Activated CD4-positive, alpha-beta T cell treated with anti-CD3 and anti-CD28 coated beads for 24 hours (primary cell): ENCODE results near the gene S1PR2.
"Not testable (repeated sequence)": the region's sequence is repeated elsewhere in the genome, so short reads cannot be mapped to it uniquely, and the experiment has no call there.

Experiments
- DNase-seq, 2 donors: peaks; one replicate each; pipeline ENCODE4 v3.0.0-alpha.2; 2020; ENCODE audit warnings: low read depth in 2 of 2

The S1PR2 gene

DNA sequence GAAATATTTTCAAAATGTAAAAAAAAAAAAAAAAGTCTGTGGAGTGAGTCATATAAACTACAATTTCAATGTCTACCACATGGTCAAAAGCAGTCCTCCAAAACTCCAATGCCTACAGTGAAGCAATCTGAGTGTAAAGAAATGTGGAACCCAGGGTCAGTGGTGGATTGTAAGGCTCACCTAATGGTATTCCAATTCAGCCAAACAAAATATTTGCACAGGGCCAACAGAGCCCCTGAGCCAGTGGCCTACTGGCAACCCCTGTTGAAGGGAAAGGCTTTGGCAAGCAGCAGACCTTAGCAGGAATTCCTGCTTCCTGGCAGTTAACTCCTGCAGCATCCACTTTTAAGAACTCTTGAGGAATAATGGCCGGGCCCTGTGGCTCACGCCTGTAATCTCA, 39.8 kb downstream of the S1PR2 start:
- no peak for DNase-seq

DNA sequence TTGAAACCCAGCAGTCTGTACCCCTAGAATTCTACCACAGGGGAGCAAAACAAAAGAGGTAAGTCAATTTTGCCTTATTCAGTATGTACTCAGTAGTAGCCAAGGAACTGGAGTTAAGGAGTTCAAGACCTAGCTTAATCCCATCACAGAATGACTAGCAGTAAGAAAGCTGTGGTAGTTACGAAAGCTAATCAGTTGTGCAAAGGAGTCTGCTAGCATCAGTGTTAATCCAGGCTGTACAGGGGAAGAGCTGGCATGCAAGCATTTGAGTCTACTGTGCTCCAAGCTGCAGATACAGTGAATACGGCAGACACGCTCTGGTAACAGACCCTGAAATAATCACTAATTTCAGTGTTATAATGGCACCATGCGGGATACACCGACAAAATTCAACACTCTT, 41.1 kb downstream of the S1PR2 start:
- DNase-seq, result no peak

DNA sequence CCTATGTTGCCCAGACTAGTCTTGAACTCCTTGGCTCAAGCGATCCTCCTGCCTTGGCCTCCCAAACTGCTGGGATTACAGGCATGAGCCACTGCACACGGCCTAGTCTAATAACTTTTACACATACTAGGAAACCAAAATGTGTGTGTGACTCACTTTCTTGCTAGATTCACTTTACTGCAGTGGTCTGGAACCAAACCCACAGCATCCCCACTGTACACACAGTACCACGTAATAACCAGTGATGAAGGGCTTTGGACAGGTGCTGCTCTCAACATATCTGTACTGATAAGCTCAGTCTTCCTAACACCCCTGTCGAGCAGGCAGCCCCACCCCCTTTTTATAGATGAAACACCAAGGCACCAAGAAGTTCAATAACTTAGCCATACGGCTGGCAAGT, 41.5 kb downstream of the S1PR2 start:
- DNase-seq, result no peak

DNA sequence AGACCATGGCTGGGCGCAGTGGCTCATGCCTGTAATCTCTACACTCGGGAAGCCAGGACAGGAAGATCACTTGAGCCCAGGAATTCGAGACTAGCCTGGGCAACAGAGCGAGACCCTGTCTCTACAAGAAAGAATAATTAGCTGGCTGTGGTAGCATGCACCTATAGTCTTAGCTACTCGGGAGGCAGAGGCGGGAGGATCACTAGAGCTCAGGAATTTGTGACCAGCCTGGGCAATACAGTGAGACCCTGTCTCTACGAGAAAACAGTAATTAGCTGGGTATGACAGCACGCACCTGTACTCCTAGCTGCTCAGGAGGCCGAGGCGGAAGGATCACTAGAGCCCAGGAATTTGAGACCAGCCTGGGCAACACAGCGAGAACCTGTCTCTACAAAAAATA, 43.8 kb downstream of the S1PR2 start:
- no peak for DNase-seq

DNA sequence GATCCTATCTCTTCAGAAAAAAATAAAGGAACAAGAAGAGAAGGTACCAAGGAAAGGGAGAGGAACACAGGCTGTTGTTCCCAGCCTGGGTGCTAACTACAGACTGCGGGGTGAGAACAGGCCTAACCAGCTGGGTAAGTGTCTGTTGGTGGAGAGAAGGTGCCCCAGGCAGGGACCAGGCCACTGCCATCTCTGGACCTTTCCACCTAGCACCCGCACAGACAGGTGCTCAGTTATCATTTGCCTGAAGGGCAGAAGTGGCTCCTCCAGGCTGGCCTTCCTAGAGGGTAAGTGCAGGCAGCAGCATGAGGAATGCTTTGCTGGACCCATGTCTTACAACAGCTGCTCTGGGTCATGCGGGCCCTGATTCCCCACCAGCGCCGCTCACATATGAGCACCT, 46.5 kb downstream of the S1PR2 start:
- no peak for DNase-seq

DNA sequence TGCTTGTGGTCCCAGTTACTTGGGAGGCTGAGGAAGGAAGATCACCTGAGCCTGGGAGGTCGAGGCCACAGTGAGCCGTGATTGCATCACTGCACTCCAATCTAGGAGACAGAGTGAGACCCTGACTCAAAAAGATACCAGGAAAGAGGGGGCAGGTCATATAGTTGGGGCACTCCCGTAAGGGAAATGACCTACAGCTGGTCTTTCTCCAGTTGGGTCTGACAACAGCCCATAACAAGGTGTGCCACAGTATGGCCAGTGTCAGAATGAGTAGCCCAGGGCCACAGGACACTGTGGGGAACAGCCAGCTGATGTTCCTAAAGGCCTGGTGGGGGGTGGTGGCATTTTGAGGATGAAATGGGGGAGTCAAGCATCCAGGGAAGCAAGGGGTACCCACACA, 47.2 kb downstream of the S1PR2 start:
- no peak for DNase-seq

DNA sequence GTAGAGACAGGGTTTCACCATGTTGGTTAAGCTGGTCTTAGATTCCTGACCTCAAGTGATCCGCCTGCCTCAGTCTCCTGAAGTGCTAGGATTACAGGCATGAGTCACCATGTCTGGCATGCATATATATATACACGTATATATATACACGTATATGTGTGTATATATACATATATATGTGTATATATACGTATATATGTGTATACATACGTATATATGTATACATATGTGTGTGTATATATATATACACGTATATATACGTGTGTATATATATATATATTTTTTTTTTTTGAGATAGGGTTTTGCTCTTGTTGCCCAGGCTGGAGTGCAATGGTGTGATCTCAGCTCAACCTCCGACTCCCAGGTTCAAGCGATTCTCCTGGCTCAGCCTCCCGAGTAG, 48.3 kb downstream of the S1PR2 start:
- no peak for DNase-seq

DNA sequence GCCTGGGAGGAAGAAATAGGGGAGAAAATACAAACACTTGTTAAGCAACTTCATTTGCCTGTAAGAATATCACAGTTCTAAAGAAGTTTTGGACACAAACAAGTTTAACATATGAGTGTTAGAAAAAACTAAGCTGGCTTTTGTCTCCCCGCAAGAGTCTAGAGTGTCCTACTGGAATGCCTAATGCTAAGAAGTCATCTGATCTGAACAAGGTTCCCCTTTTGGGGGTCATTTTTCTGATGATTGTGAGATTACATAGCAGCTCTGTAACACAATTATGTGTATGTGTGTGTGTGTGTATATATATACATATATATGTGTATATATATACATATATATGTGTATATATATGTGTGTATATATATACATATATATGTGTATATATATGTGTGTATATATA, 49.1 kb downstream of the S1PR2 start:
- DNase-seq, result no peak

DNA sequence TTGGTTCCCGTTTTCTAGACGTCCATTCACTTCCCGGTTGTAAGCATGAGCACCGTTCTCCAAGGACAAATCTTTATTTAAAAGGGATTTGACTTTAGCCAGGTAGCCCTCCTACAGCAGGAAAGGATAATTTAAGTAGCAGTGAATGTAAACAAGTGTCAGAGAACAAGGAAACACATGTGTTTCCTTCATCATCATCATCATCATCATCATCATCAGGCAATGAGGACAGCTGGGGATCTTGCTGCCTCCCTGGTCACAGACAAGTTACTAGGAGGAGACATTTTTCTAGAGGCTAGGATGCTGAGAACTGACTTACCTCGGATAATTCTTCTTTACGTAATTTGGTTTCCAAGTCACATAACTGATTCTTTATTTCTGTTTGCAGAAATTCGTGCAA, 50.7 kb downstream of the S1PR2 start:
- DNase-seq, result no peak

DNA sequence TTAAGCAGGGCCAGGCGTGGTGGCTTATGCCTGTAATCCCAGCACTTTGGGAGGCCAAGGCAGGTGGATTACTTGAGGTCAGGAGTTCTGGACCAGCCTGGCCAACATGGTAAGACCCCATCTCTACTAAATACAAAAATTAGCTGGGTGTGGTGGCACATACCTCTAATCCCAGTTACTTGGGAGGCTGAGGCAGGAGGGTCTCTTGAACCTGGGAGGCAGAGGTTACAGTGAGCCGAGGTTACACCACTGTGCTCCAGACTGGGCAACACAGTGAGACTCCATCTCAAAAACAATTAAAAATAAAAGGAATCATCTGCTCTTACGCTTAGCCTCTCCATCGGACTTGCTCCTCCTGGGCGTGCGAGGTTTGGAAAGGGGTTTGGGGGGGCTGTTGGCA, 51.1 kb downstream of the S1PR2 start:
- not testable (repeated sequence) for DNase-seq

DNA sequence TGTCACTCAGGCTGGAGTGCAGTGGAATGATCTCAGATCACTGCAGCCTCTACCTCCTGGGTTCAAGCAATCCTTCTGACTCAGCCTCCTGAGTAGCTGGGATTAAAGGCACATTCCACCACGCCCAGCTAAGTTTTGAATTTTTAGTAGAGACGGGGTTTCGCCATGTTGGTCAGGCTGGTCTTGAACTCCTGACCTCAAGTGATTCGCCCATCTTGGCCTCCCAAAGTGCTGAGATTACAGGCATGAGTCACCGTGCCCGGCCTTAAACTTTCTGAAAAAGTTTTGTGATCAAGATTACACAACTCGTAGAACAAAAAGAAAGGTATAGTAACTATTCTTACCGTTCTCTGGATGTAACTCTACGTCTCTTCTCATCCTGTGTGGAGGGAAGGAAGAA, 57.6 kb downstream of the S1PR2 start:
- DNase-seq, result no peak
